Measurements from ENCODE around the gene CD69. TPM values are rescaled to one million over a fixed set of nuclear protein-coding genes. Genes with fewer than 3 reads are reported as not detected.

CD69 gene
- total RNA-seq, 1 experiment from 2014 or later = not detected

GRCh38 chr12:9725213-9725870 lies 35.4 kb downstream of the CD69 start:
- H3K36me3 Mint-ChIP-seq (ENCODE audit: insufficient read depth, unreplicated experiment) = no peaks in the 10 kb centered on the region
- intact Hi-C loops (cut with micrococcal nuclease; ENCODE audit: unreplicated experiment) = no loop called here

GRCh38 chr12:9724023-9724422 lies 36.7 kb downstream of the CD69 start:
- TF ChIP-seq CTCF (IDR thresholded peaks at IDR 0.05; ENCODE audit: insufficient read depth in 1 of 2, low read depth in 1 of 2, low read length in 1 of 2, severe bottlenecking in 1 of 2, unreplicated experiment in 1 of 2) = no peak
- CTCF ChIA-PET = no interaction called here
- peaks cover 17% of the 10 kb centered on the region for H3K4me1 ChIP-seq
- H3K36me3 ChIP-seq (ENCODE audit: control insufficient read depth, insufficient read depth, low read length) = no peaks in the 10 kb centered on the region
- POLR2A ChIA-PET = no interaction called here
- Mint-ChIP-seq H3K27ac (ENCODE audit: unreplicated experiment) (no peak overlapping the region), H3K36me3 (ENCODE audit: insufficient read depth, unreplicated experiment) (no peaks in the 10 kb centered on the region), H3K9me3 (ENCODE audit: unreplicated experiment) (no peaks in the 10 kb centered on the region), H3K27me3 (ENCODE audit: insufficient read depth, unreplicated experiment) (peaks cover 5% of the 10 kb centered on the region), H3K4me1 (ENCODE audit: low read depth, unreplicated experiment) (peaks cover 25% of the 10 kb centered on the region), H3K4me3 (ENCODE audit: unreplicated experiment) (no peak overlapping the region)
- DNase-seq = no peak
- no TSS peak for BruUV-seq (replicated peaks)
- H3K9me3 ChIP-seq = no peaks in the 10 kb centered on the region
- H3K27me3 ChIP-seq (replicated peaks; ENCODE audit: control insufficient read depth, insufficient read depth, low read length) = no peaks in the 10 kb centered on the region; the same call in 1 of the 2 replicates
- no peak overlapping the region for H3K4me3 ChIP-seq (ENCODE audit: low read depth, low read length)
- intact Hi-C loops (cut with micrococcal nuclease; ENCODE audit: unreplicated experiment) = no loop called here

More at GRCh38 chr12:9725213-9725870, 35.4 kb downstream of the CD69 start:
- POLR2A ChIA-PET = no interaction called here
- Mint-ChIP-seq H3K4me1 (ENCODE audit: low read depth, unreplicated experiment) (peaks cover 25% of the 10 kb centered on the region), H3K4me3 (ENCODE audit: unreplicated experiment) (no peak overlapping the region), H3K9me3 (ENCODE audit: unreplicated experiment) (no peaks in the 10 kb centered on the region), H3K27me3 (ENCODE audit: insufficient read depth, unreplicated experiment) (peaks cover 5% of the 10 kb centered on the region), H3K27ac (ENCODE audit: unreplicated experiment) (no peak overlapping the region)
- no peak for DNase-seq
- BruUV-seq (replicated peaks) = no TSS peak
- no peak for TF ChIP-seq CTCF (IDR thresholded peaks at IDR 0.05; ENCODE audit: insufficient read depth in 1 of 2, low read depth in 1 of 2, low read length in 1 of 2, severe bottlenecking in 1 of 2, unreplicated experiment in 1 of 2)
- peaks cover 14% of the 10 kb centered on the region for H3K4me1 ChIP-seq
- no peak overlapping the region for H3K4me3 ChIP-seq (ENCODE audit: low read depth, low read length)
- H3K36me3 ChIP-seq (ENCODE audit: control insufficient read depth, insufficient read depth, low read length) = no peaks in the 10 kb centered on the region
- no peaks in the 10 kb centered on the region; the same call in 1 of the 2 replicates for H3K27me3 ChIP-seq (replicated peaks; ENCODE audit: control insufficient read depth, insufficient read depth, low read length)
- no peaks in the 10 kb centered on the region for H3K9me3 ChIP-seq
- CTCF ChIA-PET = interaction anchor here (0.6 kb wide), 1 partner anchor 18 kb away, joined by 3 read pairs; no protein-coding TSS in a partner anchor

- ChIA-PET CTCF (interaction anchor here (0.6 kb wide), 1 partner anchor 25 kb away, joined by 3 read pairs; no protein-coding TSS in a partner anchor), POLR2A (no interaction called here)
- BruUV-seq (replicated peaks) = no TSS peak
- Histone ChIP-seq H3K27me3 (replicated peaks; ENCODE audit: control insufficient read depth, insufficient read depth, low read length) (no peaks in the 10 kb centered on the region; the same call in 1 of the 2 replicates), H3K4me3 (ENCODE audit: low read depth, low read length) (no peak overlapping the region), H3K36me3 (ENCODE audit: control insufficient read depth, insufficient read depth, low read length) (no peaks in the 10 kb centered on the region), H3K9me3 (no peaks in the 10 kb centered on the region), H3K4me1 (peaks cover 22% of the 10 kb centered on the region)
- no peak for TF ChIP-seq CTCF (IDR thresholded peaks at IDR 0.05; ENCODE audit: insufficient read depth in 1 of 2, low read depth in 1 of 2, low read length in 1 of 2, severe bottlenecking in 1 of 2, unreplicated experiment in 1 of 2)
- Mint-ChIP-seq H3K27me3 (ENCODE audit: insufficient read depth, unreplicated experiment) (peaks cover 2% of the 10 kb centered on the region), H3K4me3 (ENCODE audit: unreplicated experiment) (no peak overlapping the region), H3K9me3 (ENCODE audit: unreplicated experiment) (no peaks in the 10 kb centered on the region), H3K36me3 (ENCODE audit: insufficient read depth, unreplicated experiment) (no peaks in the 10 kb centered on the region), H3K4me1 (ENCODE audit: low read depth, unreplicated experiment) (peaks cover 25% of the 10 kb centered on the region), H3K27ac (ENCODE audit: unreplicated experiment) (no peak overlapping the region)
- DNase-seq = no peak
- intact Hi-C loops (cut with micrococcal nuclease; ENCODE audit: unreplicated experiment) = no loop called here
Observed at GRCh38 chr12:9721394-9722092, 39.2 kb downstream of the CD69 start.

All from Caco-2 (cell line).